ENCODE measurements around the gene MBOAT1. TPM values are rescaled to one million over a fixed set of nuclear protein-coding genes. Genes with fewer than 3 reads are reported as not detected.

The MBOAT1 gene
- 2.6 to 3.2 TPM (median 2.8 TPM) in 5 replicates for total RNA-seq (2022; extraction: Qiagen RNA extraction)

GRCh38 chr6:20212392-20213111 is at the start of gene MBOAT1:
MBOAT1 (minus strand) TSS chr6:20212469; CDS start chr6:20212234, 235 bp downstream.

Other genes starting within 250 kb of the MBOAT1 start
- 12.0 to 13.5 TPM (median 12.8 TPM) in 5 replicates for gene E2F3, start 189.4 kb upstream of the MBOAT1 start, total RNA-seq (2022; extraction: Qiagen RNA extraction)